Pancreas (tissue), 10 donors: Measurements from ENCODE around the gene RAD18. TPM values are rescaled to one million over a fixed set of nuclear protein-coding genes. Genes with fewer than 3 reads are reported as not detected.

ENCODE experiments used
- ATAC-seq, 4 donors: fragments of 200-7000 bp; cut with Tn5 transposase; one replicate each; pipeline versions ENCODE4 v1.8.0 to v1.9.1; 2020; ENCODE audit warnings: mild to moderate bottlenecking in 4 of 4, moderate library complexity in 4 of 4
- DNase-seq, 6 donors: peaks; one replicate each; pipeline ENCODE4 v3.0.0-alpha.2; 2020
- FAIRE-seq: peaks from 2 replicates; lab custom pipeline; 2012; peaks lifted over from hg19 to GRCh38; lab: Jason Lieb, UNC
- H3K27ac ChIP-seq, 4 donors: fragments of 200-600 bp; sonication (generic); 1 replicate in 3 of 4; 2 replicates in 1 of 4; pipeline versions ENCODE4 v1.5.0 to v1.8.0; 2020
- H3K27me3 ChIP-seq, 4 donors: fragments of 200-600 bp; one replicate each; pipeline ENCODE4 v1.8.0; 2021
- H3K36me3 ChIP-seq, 3 donors: fragments of 200-600 bp; sonication (generic) in 1 of 3; one replicate each; pipeline versions ENCODE4 v1.5.0 to v1.8.0; 2020 to 2021
- H3K4me1 ChIP-seq, 3 donors: fragments of 200-600 bp; one replicate each; pipeline ENCODE4 v1.8.0; 2021
- H3K4me3 ChIP-seq, 4 donors: fragments of 200-600 bp; sonication (generic) in 2 of 4; one replicate each; pipeline versions ENCODE4 v1.5.0 to v1.8.0; 2020 to 2021
- H3K9me3 ChIP-seq, 4 donors: fragments of 200-600 bp; one replicate each; pipeline ENCODE4 v1.8.0; 2021
- WGBS, 2 donors: extraction: QIAGEN DNeasy Blood & Tissue Kit; methylation state at CpG; one replicate each; pipeline ENCODE4 v1.1.7; 2013; 5-methylcytosine and 5-hydroxymethylcytosine counted together
- intact Hi-C, 3 donors: fragments of 100-400 bp; cut with DNase I; formaldehyde crosslinking; loops; one replicate each; pipeline versions ENCODE4 v1.11.1 to v1.14.2; 2022
- polyA plus RNA-seq, 2 donors: library from polyadenylated mRNA; stranded (reverse); fragments of 200-250 nt; gene quantifications; one replicate each; pipeline ENCODE4 v1.2.3, GENCODE V29; 2013
- total RNA-seq, 6 donors: library from RNA; stranded (reverse); fragmentation: NEBNext Ultra II Directional in 4 of 6; extraction: Animal tissue kit (Norgen Biotek cat#: 25700) in 4 of 6; gene quantifications; one replicate each; pipeline versions ENCODE4 v1.2.1 to v1.2.4, GENCODE V29; 2021 to 2023
- TF ChIP-seq, protein P1 (sequence below), 4 donors: fragments of 200-600 bp; sonication (generic) in 3 of 4; IDR thresholded peaks; one replicate each; pipeline versions ENCODE4 v1.5.0 to v1.8.0; 2021; ENCODE audit warnings: antibody characterized with exemption in 4 of 4
- donor health status: healthy with polysubstance abuse.
- donor health status: DM: no; HTN: no; CAD: no; lungs with moderate emphysema.
- donor health status: DM: no; HTN: no; CAD: no.
- donor health status: control.
- donor health status: control.
- donor health status: Bipolar disorder and iron deficiency.
- donor health status: DM: yes; HTN: yes; CAD: no.
- donor health status: DM: no; HTN: no; CAD: no.
- donor health status: DM: no; HTN: no; CAD: no.
- donor health status: DM: yes; HTN: yes; CAD: no.

The RAD18 gene
- total and polyA plus RNA-seq, 8 donors: 1.2 to 4.3 (median 2.2) TPM

GRCh38 chr3:8838765-8839423 lies 124.4 kb downstream of the RAD18 start:
- ATAC-seq: no peak
- no peak for FAIRE-seq
- WGBS, 2 donors: 83 to 89% methylated on average over 3 of the region's 3 CpGs
- TF ChIP-seq, protein P1, sequence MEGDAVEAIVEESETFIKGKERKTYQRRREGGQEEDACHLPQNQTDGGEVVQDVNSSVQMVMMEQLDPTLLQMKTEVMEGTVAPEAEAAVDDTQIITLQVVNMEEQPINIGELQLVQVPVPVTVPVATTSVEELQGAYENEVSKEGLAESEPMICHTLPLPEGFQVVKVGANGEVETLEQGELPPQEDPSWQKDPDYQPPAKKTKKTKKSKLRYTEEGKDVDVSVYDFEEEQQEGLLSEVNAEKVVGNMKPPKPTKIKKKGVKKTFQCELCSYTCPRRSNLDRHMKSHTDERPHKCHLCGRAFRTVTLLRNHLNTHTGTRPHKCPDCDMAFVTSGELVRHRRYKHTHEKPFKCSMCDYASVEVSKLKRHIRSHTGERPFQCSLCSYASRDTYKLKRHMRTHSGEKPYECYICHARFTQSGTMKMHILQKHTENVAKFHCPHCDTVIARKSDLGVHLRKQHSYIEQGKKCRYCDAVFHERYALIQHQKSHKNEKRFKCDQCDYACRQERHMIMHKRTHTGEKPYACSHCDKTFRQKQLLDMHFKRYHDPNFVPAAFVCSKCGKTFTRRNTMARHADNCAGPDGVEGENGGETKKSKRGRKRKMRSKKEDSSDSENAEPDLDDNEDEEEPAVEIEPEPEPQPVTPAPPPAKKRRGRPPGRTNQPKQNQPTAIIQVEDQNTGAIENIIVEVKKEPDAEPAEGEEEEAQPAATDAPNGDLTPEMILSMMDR (IDR thresholded peaks at IDR 0.05): no peak
- no peaks in the 10 kb centered on the region for H3K36me3 ChIP-seq
- no peaks in the 10 kb centered on the region for H3K4me1 ChIP-seq
- no peaks in the 10 kb centered on the region for H3K9me3 ChIP-seq
- H3K27ac ChIP-seq: no peak overlapping the region
- intact Hi-C loops: no loop called here
- DNase-seq: no peak
- H3K4me3 ChIP-seq: no peak overlapping the region
- H3K27me3 ChIP-seq: no peaks in the 10 kb centered on the region

GRCh38 chr3:8838234-8838633 lies 125.0 kb downstream of the RAD18 start:
- no peak for ATAC-seq
- TF ChIP-seq, protein P1 (IDR thresholded peaks at IDR 0.05): no peak
- no peak overlapping the region for H3K27ac ChIP-seq
- no peaks in the 10 kb centered on the region for H3K27me3 ChIP-seq
- intact Hi-C loops: no loop called here
- H3K9me3 ChIP-seq: no peaks in the 10 kb centered on the region
- WGBS, 2 donors: 79 to 82% methylated on average over 4 of the region's 4 CpGs
- DNase-seq: no peak
- no peak for FAIRE-seq
- H3K36me3 ChIP-seq: no peaks in the 10 kb centered on the region
- no peak overlapping the region for H3K4me3 ChIP-seq
- H3K4me1 ChIP-seq: no peaks in the 10 kb centered on the region

DNA sequence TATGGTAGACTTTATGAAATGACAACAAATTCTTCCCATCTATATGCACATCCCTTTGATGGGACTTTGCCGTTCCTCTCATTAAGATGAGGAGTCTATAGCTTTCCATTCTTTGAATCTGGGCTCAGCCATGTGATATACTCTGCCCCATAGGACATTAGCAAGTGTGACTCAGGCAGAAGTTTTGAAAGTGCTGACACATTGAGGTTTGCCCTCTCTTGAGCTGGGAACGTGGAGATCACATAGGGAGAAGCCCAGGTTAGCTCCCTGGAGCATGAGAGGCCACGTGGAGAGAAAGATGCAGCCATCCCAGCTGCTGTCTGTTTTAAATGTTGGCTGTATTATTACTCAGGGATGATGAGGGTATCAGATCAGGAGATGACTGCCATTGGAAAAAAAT lies 126.1 kb downstream of the RAD18 start:
- 45 to 64% methylated on average over 3 of the region's 3 CpGs for WGBS, 2 donors
- FAIRE-seq (no peak), ATAC-seq (no peak), DNase-seq (no peak)
- no peak overlapping the region for H3K4me3 ChIP-seq
- no peaks in the 10 kb centered on the region for H3K36me3 ChIP-seq
- no peaks in the 10 kb centered on the region for H3K9me3 ChIP-seq
- intact Hi-C loops: no loop called here
- H3K27me3 ChIP-seq: no peaks in the 10 kb centered on the region
- H3K27ac ChIP-seq: no peak overlapping the region
- TF ChIP-seq, protein P1 (IDR thresholded peaks at IDR 0.05): no peak
- no peaks in the 10 kb centered on the region for H3K4me1 ChIP-seq

DNA sequence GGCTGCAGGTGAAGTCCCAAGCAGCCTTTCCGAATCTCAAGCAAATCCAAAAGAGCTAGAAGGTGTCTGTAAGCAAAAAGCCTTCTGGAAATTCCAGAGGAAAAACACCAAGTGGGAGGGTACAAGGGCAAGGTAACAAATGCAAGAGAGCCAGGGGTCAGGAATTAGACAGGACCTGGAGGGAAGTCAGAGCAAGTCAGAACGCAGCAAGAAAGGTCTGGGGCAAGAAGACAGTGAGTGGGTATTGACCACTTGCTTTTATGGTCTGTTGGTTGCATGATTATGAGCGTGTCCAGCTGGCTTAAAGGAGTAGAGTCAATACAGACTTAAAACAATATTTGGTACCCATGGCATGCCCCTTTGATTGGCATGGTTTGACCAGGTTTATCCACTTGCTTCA lies 127.2 kb downstream of the RAD18 start:
- Histone ChIP-seq H3K36me3 (no peaks in the 10 kb centered on the region), H3K9me3 (no peaks in the 10 kb centered on the region), H3K27ac (no peak overlapping the region), H3K4me1 (no peaks in the 10 kb centered on the region), H3K4me3 (no peak overlapping the region), H3K27me3 (no peaks in the 10 kb centered on the region)
- DNase-seq: no peak
- 72 to 75% methylated on average over 3 of the region's 3 CpGs for WGBS, 2 donors
- TF ChIP-seq, protein P1 (IDR thresholded peaks at IDR 0.05): no peak
- no peak for ATAC-seq
- intact Hi-C loops: no loop called here
- no peak for FAIRE-seq

GRCh38 chr3:8835385-8835784 lies 127.9 kb downstream of the RAD18 start:
- TF ChIP-seq, protein P1 (IDR thresholded peaks at IDR 0.05): no peak
- FAIRE-seq (no peak), ATAC-seq (no peak), DNase-seq (no peak)
- Histone ChIP-seq H3K27ac (no peak overlapping the region), H3K9me3 (no peaks in the 10 kb centered on the region), H3K4me3 (no peak overlapping the region), H3K36me3 (no peaks in the 10 kb centered on the region), H3K27me3 (no peaks in the 10 kb centered on the region), H3K4me1 (no peaks in the 10 kb centered on the region)
- 72 to 80% methylated on average over 4 of the region's 4 CpGs for WGBS, 2 donors
- intact Hi-C loops: no loop called here
